ENCODE data around the gene JUNB.

The JUNB gene

GRCh38 chr19:12791345-12792050 lies at the start of gene JUNB:
JUNB (plus strand) TSS chr19:12791486; CDS start chr19:12791772, 286 bp downstream.
- no peak for TF ChIP-seq CTCF (IDR thresholded peaks at IDR 0.05)

- TF ChIP-seq CTCF (IDR thresholded peaks at IDR 0.05), result no peak
These were observed 46.0 kb upstream of the JUNB start for GRCh38 chr19:12745166-12745897.

DNA sequence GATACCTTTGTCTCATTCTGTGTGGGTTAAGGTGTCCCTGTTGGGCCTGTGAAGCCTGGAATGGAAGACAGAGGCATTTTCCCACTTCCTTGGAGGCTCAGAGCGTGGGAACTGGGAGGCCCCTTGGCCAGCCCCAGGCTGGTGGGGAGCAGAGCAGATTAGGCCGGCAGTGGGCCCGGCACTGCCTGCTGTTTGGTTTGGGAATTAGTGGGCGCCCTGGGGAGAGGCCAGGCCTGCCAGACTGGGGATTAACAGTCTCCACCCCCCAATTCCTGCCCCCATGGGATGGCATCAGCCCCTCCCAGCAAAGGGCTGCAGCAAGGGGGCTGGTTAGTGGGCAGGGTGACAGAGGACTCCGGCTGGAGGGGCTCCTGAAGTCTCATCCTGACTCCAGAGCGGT lies 42.8 kb upstream of the JUNB start:
- no peak for TF ChIP-seq CTCF (IDR thresholded peaks at IDR 0.05)

DNA sequence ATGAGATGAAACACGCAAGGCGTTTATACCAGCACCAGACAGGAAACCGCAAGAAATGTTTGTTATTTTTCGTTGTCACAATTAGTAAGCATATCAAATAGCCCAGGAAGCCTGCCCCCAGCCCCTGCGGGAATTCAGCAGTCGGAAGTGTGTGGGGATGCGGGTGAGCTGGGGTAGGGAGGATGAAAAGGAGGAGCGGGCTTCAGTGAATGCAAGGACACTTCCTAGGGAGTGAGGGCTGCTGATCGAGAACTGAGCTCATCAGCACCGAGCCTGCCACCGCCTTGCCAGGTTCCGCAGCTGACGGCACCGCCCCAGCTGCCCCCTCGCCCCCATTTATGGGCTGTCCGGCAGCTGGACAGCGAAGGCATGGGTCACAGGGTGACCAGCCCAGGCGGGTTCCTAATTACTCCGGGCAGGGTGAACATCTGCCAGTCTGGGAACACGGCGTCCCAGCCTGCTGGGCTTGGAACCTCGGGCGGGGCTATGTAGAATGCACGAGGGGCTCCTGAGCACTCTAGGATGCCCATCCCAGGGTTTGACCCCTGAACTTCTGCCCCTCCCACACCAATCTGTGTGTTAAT lies 41.3 kb upstream of the JUNB start:
- no peak for TF ChIP-seq CTCF (IDR thresholded peaks at IDR 0.05)

GRCh38 chr19:12750851-12751250 lies 40.4 kb upstream of the JUNB start:
- TF ChIP-seq CTCF (IDR thresholded peaks at IDR 0.05), result no peak

DNA sequence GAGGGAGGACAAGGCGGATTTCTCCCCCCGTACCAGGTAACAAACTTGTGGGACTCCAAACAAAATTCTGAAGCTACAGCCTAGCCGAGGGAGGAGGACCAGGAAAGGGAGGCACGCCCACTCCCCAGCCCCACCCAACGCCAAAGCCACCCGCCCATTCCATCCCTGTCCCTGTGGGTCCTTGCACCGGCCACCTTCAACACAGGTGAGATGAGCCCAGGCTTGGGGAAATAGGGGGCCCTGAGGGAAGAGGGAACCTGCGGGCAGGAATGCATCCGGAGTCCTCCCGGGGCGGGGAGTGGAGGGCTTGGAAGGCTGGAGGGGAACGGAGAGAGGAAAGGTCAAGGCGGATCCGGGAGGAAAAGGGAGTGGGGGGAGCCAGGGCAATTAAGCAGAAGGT lies 39.7 kb upstream of the JUNB start, which contains the start of gene BEST2:
Gene BEST2, plus strand, starts transcription at position 157 of the 400 bp plus-strand sequence. CDS start 802 bp downstream, outside the sequence.
- TF ChIP-seq CTCF (IDR thresholded peaks at IDR 0.05), result no peak

GRCh38 chr19:12752056-12752781 lies 39.1 kb upstream of the JUNB start:
- no peak for TF ChIP-seq CTCF (IDR thresholded peaks at IDR 0.05)
